ENCODE data around the gene SLC35E1.

DNA sequence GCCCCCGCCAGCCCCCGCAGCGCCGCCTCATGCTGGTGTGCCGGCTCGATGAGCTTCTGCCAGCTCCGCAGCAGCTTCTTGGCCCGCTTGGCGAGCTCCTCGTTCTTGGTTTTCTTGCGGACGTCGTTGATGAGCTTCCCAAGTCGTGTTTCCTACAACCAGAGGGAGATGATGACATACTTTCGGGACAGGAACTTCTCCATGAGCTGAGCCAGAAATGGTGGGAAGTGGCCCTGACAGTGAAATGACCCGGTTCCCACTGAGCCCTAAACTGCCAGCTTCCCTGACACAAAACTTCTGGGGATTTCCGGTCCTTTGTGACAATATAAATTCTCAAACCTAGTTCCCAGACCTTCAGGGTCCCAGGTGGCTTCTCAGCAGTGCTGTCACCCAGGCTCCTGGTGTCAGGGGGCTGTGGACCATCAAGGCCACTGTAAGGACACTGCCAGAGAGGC, 5.3 kb upstream of the SLC35E1 start:
- TF ChIP-seq EZH2 (IDR thresholded peaks at IDR 0.05; ENCODE audit: insufficient read depth, poor library complexity, severe bottlenecking) (no peak), EZH2phosphoT487 (IDR thresholded peaks at IDR 0.05; ENCODE audit: insufficient read depth, low read depth) (no peak)
